ENCODE results near the gene CEP128.

Gene CEP128

DNA sequence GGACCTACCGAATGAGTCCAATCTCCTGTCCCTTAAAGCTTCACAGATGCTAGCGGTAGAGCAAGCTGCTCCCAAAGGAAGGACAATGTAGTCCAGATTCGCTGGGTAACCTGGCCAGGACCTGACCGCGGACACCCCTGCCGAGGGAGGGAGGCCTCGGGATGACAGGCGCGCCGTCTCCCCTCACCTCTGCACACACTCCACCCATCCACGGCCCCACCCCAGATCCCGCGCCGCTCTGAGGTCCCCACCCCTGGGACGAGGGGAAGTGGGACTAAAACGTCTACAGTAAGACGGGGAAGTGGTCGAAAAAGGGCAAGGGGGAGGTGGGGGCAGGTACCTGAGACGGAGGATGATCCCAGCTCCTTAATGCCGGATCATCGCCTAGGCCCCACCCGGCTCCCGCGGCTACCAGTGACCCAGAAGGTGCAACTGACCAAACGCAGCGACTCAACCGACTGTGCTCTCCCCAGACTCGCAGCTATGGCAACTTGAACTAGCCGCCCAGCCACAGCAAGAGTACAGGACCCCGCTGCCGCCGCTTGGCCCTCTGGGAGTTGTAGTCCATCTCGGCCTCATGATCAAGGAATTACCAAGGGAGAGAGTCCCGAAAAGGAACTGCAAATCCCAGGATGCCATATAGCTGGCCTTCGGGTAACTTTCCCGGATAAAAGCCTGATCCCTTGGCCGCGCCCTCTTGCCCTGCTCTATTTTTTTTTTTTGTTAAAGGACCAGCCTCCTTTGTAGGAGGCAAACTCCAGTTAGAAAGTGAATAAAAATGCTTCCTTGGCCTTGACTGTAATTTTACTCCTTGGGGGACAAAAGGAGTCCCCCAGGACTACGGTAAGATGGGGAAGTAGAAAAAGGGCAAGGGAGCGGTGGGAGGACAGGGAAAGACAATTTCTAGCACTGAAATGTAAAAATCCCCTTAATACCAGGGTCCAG, at the start of gene CEP128:
Gene CEP128 (minus strand): TSS at position 498 of the 945 bp plus-strand sequence.
- peak within 1 kb of the TSS; percentile 71 for H3K4me3 ChIP-seq (ENCODE audit: control insufficient read depth, low read depth, low read length)
- TF ChIP-seq, protein P1, sequence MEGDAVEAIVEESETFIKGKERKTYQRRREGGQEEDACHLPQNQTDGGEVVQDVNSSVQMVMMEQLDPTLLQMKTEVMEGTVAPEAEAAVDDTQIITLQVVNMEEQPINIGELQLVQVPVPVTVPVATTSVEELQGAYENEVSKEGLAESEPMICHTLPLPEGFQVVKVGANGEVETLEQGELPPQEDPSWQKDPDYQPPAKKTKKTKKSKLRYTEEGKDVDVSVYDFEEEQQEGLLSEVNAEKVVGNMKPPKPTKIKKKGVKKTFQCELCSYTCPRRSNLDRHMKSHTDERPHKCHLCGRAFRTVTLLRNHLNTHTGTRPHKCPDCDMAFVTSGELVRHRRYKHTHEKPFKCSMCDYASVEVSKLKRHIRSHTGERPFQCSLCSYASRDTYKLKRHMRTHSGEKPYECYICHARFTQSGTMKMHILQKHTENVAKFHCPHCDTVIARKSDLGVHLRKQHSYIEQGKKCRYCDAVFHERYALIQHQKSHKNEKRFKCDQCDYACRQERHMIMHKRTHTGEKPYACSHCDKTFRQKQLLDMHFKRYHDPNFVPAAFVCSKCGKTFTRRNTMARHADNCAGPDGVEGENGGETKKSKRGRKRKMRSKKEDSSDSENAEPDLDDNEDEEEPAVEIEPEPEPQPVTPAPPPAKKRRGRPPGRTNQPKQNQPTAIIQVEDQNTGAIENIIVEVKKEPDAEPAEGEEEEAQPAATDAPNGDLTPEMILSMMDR (IDR thresholded peaks at IDR 0.05; ENCODE audit: control insufficient read depth, insufficient read depth, low read depth, low read length, missing control alignments) = no peak
- peak; percentile 90 for DNase-seq (ENCODE audit: low read depth)

DNA sequence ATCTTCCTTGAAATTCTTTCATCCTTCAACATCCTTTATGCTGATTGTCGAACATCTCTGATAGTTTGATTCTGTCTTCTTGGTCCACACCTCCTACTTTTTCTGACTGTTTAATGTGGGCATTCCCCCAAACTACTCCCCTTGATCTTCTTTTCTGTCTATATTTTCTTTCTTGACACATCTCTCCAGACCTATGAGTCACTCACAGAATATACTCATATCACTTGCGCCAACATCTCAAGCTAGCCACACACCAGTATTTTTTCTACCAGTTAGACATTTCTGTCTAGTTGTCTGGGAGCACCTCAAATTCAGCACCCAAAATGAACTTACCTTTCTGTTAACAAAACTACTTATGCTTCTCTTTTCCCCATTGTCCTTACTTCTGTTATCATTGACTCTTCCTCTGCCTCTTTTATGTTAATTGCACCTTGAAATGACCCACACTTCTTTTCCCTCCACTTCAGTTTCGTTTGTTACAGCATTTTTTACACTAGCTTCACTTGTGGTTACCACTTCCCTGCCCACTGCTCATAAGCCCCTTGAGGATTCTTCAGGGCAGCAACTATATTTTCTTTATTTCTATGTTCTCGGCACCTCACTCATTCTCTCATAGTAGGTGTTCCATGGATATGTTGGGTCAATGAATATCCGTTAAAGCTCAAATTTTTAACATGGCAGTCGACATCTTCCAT, 47.3 kb upstream of the CEP128 start:
- H3K4me3 ChIP-seq (ENCODE audit: control insufficient read depth, low read depth, low read length) = no peak overlapping the region
- no peak for DNase-seq (ENCODE audit: low read depth)
- TF ChIP-seq, protein P1 (IDR thresholded peaks at IDR 0.05; ENCODE audit: control insufficient read depth, insufficient read depth, low read depth, low read length, missing control alignments) = no peak

DNA sequence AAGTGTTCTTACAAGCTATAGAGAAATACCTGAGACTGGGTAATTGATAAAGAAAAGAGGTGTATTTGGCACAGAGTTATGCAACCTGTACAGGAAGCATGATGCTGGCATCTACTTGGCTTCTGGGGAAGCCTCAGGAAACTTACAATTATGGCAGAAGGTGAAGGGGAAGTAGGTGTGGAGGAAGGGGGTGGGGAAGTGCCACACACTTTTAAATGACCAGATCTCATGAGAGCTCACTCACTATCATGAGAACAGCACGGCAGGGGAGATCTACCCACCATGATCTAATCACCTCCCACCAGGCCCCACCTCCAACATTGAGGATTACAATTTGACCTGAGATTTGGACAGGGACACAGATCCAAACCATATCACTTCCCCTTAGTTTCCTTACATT, 46.7 kb upstream of the CEP128 start:
- TF ChIP-seq, protein P1 (IDR thresholded peaks at IDR 0.05; ENCODE audit: control insufficient read depth, insufficient read depth, low read depth, low read length, missing control alignments) = no peak
- DNase-seq (ENCODE audit: low read depth) = no peak
- no peak overlapping the region for H3K4me3 ChIP-seq (ENCODE audit: control insufficient read depth, low read depth, low read length)

DNA sequence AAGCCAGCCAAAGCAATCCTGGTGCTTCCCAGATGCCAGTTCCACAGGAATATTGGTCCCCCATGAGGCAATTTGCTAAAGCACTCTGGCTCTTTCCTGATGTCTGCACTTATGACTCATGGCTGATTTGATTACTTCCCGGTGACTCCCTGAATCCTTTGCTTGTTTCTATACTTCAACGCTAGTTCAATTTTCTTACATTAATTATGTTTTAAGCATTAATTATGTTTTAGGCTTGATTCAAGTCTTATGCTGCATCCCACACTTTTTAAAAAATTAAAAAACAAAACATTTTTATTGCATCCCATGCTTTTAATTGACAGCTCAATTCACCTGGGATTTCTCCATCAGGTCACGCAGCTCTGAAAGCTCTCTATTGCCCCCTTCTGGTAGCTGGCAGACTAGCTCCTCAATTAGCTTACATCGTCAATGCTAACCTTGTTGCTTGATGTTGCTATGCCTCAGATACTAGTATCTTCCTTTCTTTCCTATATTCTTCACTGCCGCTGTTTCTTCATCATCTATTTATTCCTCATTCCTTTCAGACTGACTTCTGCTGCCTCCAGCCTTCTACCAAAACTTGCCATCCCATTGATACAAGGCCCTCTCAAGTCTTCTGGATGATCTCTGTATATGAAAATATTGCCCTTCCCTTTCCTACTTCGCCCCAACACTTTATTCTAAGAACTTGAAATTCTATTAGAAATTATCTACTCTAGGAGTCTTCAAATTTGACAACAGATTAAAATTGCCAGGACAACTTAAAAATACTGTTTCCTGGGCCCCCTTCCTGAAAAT, 45.9 kb upstream of the CEP128 start:
- TF ChIP-seq, protein P1 (IDR thresholded peaks at IDR 0.05; ENCODE audit: control insufficient read depth, insufficient read depth, low read depth, low read length, missing control alignments) = peak; percentile 96
- DNase-seq (ENCODE audit: low read depth) = peak; percentile 24
- no peak overlapping the region for H3K4me3 ChIP-seq (ENCODE audit: control insufficient read depth, low read depth, low read length)

DNA sequence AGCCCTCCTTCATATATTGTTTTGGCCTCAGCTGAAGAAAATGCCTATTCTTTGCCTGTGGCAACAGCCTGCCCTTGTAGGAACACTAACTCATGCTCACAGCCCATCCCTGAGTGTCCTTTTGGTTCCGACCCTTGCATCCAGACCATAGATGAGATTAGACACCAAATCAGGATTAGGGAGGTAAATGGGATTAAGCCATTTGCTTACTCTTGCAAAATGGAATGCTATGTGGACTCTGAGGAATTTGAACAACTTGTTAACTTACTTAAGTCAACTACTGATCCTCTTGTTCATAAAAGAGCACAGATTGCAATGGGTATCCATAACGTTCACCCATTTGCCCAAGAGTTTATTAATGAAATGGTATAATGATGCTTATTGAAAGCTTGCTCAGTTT, 41.2 kb upstream of the CEP128 start:
- no peak for DNase-seq (ENCODE audit: low read depth)
- TF ChIP-seq, protein P1 (IDR thresholded peaks at IDR 0.05; ENCODE audit: control insufficient read depth, insufficient read depth, low read depth, low read length, missing control alignments) = no peak
- no peak overlapping the region for H3K4me3 ChIP-seq (ENCODE audit: control insufficient read depth, low read depth, low read length)

DNA sequence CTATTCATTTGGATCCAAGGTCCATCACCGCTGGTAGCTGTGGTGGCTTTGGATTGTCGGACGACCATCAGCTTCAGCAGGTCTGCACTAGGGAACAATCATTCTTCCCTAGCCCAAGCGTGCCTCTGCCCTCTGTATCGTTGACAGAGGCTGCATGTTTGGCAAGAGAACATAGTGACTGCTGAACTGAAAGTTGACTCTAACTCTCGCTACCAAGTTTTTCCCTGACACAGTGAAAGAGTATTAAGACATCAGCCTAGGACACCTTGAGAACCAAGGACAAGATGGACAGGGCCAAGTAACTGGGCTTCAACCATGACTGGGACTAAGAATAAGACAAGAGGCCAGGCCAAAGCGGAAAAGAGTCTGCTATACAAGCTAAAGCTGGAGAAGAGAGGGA, 40.1 kb upstream of the CEP128 start:
- no peak overlapping the region for H3K4me3 ChIP-seq (ENCODE audit: control insufficient read depth, low read depth, low read length)
- TF ChIP-seq, protein P1 (IDR thresholded peaks at IDR 0.05; ENCODE audit: control insufficient read depth, insufficient read depth, low read depth, low read length, missing control alignments) = no peak
- no peak for DNase-seq (ENCODE audit: low read depth)
